ENCODE data around the gene HAX1.

DNA sequence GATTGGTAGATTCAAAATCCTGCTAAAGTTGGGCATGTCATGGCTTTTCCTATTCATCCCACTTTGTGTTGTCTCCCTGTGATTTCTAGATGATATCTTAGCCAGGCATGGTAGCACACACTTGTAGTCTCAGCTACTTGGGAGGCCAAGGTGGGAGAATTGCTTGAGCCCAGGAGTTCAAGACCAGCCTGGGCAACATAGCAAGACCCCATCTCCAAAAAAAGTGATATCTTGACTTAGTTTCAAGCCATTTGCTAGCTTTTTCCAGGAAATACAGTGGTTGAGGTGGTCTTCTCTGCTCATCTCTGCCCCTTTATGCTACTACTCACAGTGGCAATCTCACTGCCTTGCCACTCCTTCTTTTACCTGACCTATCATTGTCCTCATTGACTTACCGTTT is 12.3 kb upstream of the HAX1 start:
- TF ChIP-seq, protein P1, sequence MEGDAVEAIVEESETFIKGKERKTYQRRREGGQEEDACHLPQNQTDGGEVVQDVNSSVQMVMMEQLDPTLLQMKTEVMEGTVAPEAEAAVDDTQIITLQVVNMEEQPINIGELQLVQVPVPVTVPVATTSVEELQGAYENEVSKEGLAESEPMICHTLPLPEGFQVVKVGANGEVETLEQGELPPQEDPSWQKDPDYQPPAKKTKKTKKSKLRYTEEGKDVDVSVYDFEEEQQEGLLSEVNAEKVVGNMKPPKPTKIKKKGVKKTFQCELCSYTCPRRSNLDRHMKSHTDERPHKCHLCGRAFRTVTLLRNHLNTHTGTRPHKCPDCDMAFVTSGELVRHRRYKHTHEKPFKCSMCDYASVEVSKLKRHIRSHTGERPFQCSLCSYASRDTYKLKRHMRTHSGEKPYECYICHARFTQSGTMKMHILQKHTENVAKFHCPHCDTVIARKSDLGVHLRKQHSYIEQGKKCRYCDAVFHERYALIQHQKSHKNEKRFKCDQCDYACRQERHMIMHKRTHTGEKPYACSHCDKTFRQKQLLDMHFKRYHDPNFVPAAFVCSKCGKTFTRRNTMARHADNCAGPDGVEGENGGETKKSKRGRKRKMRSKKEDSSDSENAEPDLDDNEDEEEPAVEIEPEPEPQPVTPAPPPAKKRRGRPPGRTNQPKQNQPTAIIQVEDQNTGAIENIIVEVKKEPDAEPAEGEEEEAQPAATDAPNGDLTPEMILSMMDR (conservative IDR thresholded peaks at IDR 0.05 in 1 of 2, IDR thresholded peaks at IDR 0.05 in 1 of 2; ENCODE audit: low read depth in 1 of 2, low read length in 2 of 2), result no peak
- no peak for TF ChIP-seq EZH2 (IDR thresholded peaks at IDR 0.05; ENCODE audit: low read length, missing control alignments)
